GM10248 (cell line): Measurements from ENCODE around the gene ACP4.
"Not testable (repeated sequence)": the region's sequence is repeated elsewhere in the genome, so short reads cannot be mapped to it uniquely, and the experiment has no call there.

ENCODE experiments used
- CTCF ChIA-PET: fragments of 300-600 bp; sonication (Branson Sonifier 250); formaldehyde crosslinking; extraction: SDS; loops from one replicate; lab custom pipeline; 2021; ENCODE audit warnings: antibody characterized with exemption; lab: Yijun Ruan, JAX
- POLR2A ChIA-PET: fragments of 350-650 bp; sonication (Branson Sonifier 250); formaldehyde crosslinking; extraction: SDS; loops from one replicate; lab custom pipeline; 2020; ENCODE audit warnings: antibody characterized with exemption; lab: Yijun Ruan, JAX
- DNase-seq: peaks from one replicate; pipeline ENCODE4 v3.0.0; 2012; ENCODE audit errors: extremely low spot score
- TF ChIP-seq, protein P1 (sequence below): IDR thresholded peaks from 2 replicates; pipeline ENCODE4 v1.5.1; 2012; ENCODE audit warnings: mild to moderate bottlenecking, low read depth; ENCODE audit errors: extremely low read depth, missing control alignments, control extremely low read depth

Gene ACP4

DNA sequence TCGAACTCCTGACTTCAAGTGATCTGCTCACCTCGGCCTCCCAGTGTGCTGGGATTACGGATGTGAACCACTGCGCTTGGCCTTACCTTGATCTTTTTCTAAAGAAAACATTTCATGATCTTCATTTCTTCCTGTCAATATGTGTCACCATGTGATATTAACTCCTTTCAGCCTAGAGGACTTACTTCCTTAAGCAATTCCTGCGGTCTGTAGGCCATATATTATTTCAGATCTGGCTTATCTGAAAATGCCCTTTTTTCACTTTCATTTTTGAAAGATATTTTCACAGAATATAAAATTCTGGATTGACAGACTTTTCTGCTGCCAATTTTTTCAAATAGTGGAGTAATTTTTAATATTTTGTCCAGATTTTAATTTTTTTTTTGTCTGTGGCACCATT lies 21.9 kb upstream of the ACP4 start:
- DNase-seq: no peak
- ChIA-PET POLR2A (no interaction called here), CTCF (no interaction called here)
- TF ChIP-seq, protein P1, sequence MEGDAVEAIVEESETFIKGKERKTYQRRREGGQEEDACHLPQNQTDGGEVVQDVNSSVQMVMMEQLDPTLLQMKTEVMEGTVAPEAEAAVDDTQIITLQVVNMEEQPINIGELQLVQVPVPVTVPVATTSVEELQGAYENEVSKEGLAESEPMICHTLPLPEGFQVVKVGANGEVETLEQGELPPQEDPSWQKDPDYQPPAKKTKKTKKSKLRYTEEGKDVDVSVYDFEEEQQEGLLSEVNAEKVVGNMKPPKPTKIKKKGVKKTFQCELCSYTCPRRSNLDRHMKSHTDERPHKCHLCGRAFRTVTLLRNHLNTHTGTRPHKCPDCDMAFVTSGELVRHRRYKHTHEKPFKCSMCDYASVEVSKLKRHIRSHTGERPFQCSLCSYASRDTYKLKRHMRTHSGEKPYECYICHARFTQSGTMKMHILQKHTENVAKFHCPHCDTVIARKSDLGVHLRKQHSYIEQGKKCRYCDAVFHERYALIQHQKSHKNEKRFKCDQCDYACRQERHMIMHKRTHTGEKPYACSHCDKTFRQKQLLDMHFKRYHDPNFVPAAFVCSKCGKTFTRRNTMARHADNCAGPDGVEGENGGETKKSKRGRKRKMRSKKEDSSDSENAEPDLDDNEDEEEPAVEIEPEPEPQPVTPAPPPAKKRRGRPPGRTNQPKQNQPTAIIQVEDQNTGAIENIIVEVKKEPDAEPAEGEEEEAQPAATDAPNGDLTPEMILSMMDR: no peak

DNA sequence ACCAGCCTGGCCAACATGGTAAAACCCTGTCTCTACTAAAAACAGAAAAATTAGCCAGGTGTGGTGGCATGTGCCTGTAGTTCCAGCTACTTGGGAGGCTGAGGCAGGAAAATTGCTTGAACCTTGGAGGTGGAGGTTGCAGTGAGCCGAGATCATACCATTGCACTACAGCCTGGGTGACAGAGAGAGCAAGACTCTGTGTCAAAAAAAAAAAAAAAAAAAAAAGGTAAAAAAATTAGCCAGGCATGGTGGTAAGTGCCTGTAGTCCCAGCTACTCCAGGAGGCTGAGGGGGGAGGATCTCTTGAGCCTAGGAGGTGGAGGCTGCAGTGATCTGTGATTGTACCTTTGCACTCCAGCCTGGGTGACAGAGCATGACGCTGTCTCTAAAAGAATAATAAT lies 20.1 kb upstream of the ACP4 start, which contains the start of gene GPR32:
TSS of gene GPR32 (plus strand) at position 301 of the 400 bp plus-strand sequence. CDS start 137 bp downstream, outside the sequence.
- DNase-seq, POLR2A ChIA-PET, CTCF ChIA-PET: not testable (repeated sequence)

DNA sequence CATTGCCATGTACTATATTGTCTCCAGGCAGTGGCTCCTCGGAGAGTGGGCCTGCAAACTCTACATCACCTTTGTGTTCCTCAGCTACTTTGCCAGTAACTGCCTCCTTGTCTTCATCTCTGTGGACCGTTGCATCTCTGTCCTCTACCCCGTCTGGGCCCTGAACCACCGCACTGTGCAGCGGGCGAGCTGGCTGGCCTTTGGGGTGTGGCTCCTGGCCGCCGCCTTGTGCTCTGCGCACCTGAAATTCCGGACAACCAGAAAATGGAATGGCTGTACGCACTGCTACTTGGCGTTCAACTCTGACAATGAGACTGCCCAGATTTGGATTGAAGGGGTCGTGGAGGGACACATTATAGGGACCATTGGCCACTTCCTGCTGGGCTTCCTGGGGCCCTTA lies 19.3 kb upstream of the ACP4 start:
- no peak for DNase-seq
- ChIA-PET CTCF (no interaction called here), POLR2A (no interaction called here)
- TF ChIP-seq, protein P1: no peak

DNA sequence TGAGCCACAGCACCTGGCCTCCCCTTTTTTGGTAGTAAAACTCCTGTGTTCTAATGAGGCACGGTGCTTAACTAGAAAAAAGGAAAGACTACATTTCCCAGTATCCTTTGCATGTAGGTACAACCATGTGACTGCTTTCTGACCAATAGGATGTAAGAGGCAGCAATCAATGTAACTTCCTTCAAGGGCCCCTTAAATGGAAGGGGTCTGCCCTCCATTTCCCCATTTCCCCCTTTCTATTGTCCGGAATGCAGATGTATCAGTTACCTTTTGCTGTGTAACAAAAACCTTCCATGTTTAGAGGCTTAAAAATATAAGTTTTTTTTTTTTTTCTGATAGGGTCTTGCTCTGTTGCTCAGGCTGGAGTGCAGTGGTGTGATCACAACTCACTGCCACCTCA lies 17.7 kb upstream of the ACP4 start:
- POLR2A ChIA-PET: no interaction called here
- CTCF ChIA-PET: interaction anchor here (1.3 kb wide), 1 partner anchor 10 kb away, joined by 5 read pairs; no protein-coding TSS in a partner anchor
- DNase-seq: peak; percentile 50
- TF ChIP-seq, protein P1: no peak

DNA sequence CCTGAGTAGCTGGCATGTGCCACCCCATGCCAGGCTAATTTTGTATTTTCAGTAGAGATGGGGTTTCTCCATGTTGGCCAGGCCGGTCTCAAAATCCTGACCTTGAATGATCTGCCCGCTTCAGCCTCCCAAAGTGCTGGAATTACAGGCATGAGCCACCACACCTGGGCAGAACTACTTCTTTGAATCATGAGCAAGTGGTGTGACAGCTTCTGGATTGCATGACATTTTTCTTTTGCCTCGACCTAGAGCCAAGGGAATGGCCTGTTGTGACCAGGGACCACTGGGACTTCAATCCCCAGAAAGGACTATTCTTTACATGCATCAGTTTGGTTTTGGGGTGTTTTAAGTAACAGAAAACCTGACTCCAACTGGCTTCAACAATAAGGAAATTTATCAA lies 17.3 kb upstream of the ACP4 start:
- CTCF ChIA-PET: interaction anchor here (1.0 to 1.3 kb wide), 2 partner anchors 10 to 103 kb away, joined by 3 to 5 read pairs; no protein-coding TSS in a partner anchor
- DNase-seq, POLR2A ChIA-PET: not testable (repeated sequence)

DNA sequence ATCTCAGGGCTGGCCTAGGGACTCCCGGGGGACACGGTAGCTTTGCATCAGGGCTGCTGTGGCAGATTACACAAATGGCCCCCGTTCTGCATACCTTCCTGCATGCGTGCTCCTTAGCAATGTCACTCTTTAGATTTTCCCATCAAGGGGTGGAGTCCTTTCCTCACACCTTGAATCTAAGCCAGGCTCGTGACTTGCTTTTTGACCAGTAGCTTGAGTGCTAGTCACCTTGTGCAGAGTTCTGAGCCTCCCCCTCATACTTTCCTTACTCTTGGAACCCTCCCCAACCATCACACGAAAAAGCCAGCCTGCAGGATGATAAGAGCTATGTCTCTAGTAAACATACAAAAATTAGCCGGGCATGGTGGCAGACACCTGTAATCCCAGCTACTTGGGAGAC lies 16.8 kb upstream of the ACP4 start:
- DNase-seq, POLR2A ChIA-PET: not testable (repeated sequence)
- CTCF ChIA-PET: interaction anchor here (1.0 to 1.3 kb wide), 2 partner anchors 9 to 103 kb away, joined by 3 to 5 read pairs; no protein-coding TSS in a partner anchor

DNA sequence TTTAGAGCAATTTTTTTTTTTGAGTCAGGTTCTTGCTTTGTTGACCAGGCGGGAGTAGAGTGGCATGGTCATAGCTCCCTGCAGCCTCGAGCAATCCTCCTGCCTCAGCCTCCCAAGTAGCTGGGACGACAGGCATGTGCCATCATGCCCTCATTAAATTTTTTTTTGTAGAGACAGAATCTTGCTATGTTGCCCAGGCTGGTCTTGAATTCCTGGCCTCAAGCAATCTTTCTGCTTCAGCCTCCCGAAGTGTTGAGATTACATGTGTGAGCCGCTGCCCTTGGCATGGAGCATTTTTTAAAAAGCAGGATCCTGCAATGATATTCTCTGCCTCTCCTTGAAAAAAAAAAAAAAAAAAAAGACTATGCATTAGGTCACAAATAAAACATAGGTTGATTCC lies 14.1 kb upstream of the ACP4 start:
- DNase-seq: no peak
- POLR2A ChIA-PET: no interaction called here
- TF ChIP-seq, protein P1: no peak
- CTCF ChIA-PET: interaction anchor here (1.4 kb wide), 1 partner anchor 239 kb away, joined by 6 read pairs; no protein-coding TSS in a partner anchor

DNA sequence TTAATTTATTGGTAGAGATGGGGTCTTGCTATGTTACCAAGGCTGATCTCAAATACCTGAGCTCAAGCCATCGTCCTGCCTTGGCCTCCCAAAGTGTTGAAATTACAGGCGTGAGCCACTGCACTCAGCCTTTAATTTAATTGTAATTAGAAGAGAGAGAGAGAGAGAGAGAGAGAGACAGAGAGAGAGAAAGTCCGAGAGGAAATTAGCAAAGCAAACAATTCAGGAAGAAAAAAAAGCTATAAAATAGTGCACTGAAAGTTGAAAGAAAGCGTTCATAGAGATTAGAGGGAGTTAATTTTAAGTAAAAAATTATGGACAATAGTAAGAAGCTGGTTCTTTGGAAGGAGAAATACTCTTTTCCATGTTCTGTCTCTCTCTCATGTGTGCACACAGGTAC lies 13.0 kb upstream of the ACP4 start:
- no peak for DNase-seq
- TF ChIP-seq, protein P1: no peak
- CTCF ChIA-PET: interaction anchor here (0.8 to 1.4 kb wide), 4 partner anchors 18 to 420 kb away, joined by 3 to 6 read pairs (median 3); no protein-coding TSS in a partner anchor
- POLR2A ChIA-PET: no interaction called here
